NCI-H1092 treated with DMSO at 0.1 percent for 48 hours (cell line): ENCODE data around the gene ATP6V1A.

Experiments
- DNase-seq: peaks from one replicate; lab custom pipeline; 2025; lab: John Stamatoyannopoulos, UW

The ATP6V1A gene

GRCh38 chr3:113747283-113748046 is 630 bp downstream of the ATP6V1A start:
- no peak for DNase-seq

GRCh38 chr3:113751141-113751540 is 4.3 kb downstream of the ATP6V1A start:
- DNase-seq: no peak

GRCh38 chr3:113753376-113753985 is 6.6 kb downstream of the ATP6V1A start:
- no peak for DNase-seq

GRCh38 chr3:113754494-113755159 is 7.8 kb downstream of the ATP6V1A start:
- no peak for DNase-seq

- DNase-seq: no peak
Observed at GRCh38 chr3:113758389-113759024, 11.7 kb downstream of the ATP6V1A start.

GRCh38 chr3:113764698-113765097 is 17.9 kb downstream of the ATP6V1A start:
- DNase-seq: no peak

- DNase-seq: no peak
Observed at GRCh38 chr3:113769551-113769950, 22.7 kb downstream of the ATP6V1A start.

- DNase-seq: no peak
Observed at GRCh38 chr3:113771993-113772392, 25.2 kb downstream of the ATP6V1A start.

- no peak for DNase-seq
Observed at GRCh38 chr3:113773381-113773780, 26.5 kb downstream of the ATP6V1A start.

GRCh38 chr3:113775516-113775915 is 28.7 kb downstream of the ATP6V1A start:
- DNase-seq: no peak

GRCh38 chr3:113776564-113776963 is 29.7 kb downstream of the ATP6V1A start:
- no peak for DNase-seq

GRCh38 chr3:113783463-113783862 is 36.6 kb downstream of the ATP6V1A start:
- no peak for DNase-seq

- DNase-seq: no peak
Observed at GRCh38 chr3:113783980-113784379, 37.1 kb downstream of the ATP6V1A start.

- no peak for DNase-seq
Observed at GRCh38 chr3:113791381-113791780, 44.5 kb downstream of the ATP6V1A start.

- no peak for DNase-seq
Observed at GRCh38 chr3:113794526-113794925, 47.7 kb downstream of the ATP6V1A start.

GRCh38 chr3:113795693-113796092 is 48.9 kb downstream of the ATP6V1A start:
- DNase-seq: no peak

- no peak for DNase-seq
Observed at GRCh38 chr3:113802795-113803455, 56.1 kb downstream of the ATP6V1A start.

GRCh38 chr3:113804661-113805060 is 57.8 kb downstream of the ATP6V1A start:
- no peak for DNase-seq

GRCh38 chr3:113805249-113805648 is 58.4 kb downstream of the ATP6V1A start:
- DNase-seq: no peak

GRCh38 chr3:113812854-113813253 is 66.0 kb downstream of the ATP6V1A start:
- no peak for DNase-seq

- DNase-seq: no peak
Observed at GRCh38 chr3:113819866-113820265, 73.0 kb downstream of the ATP6V1A start.

- no peak for DNase-seq
Observed at GRCh38 chr3:113825090-113825489, 78.3 kb downstream of the ATP6V1A start.
